GM18907 (cell line): ENCODE results near the gene MFSD6L.

Source experiments
- ATAC-seq: cut with Tn5 transposase; IDR thresholded peaks from one replicate; pipeline ENCODE4 v1.9.1; 2021; ENCODE audit warnings: mild to moderate bottlenecking, moderate library complexity; ENCODE audit not compliant: unreplicated experiment

Gene MFSD6L

GRCh38 chr17:8798846-8799569 is at the start of gene MFSD6L:
MFSD6L (minus strand) TSS chr17:8799365; CDS start chr17:8799120, 245 bp downstream.
- ATAC-seq, result no peak

- no peak for ATAC-seq
These were observed 48.7 kb upstream of the MFSD6L start for GRCh38 chr17:8847891-8848290.

GRCh38 chr17:8846768-8847211 is 47.6 kb upstream of the MFSD6L start:
- ATAC-seq, result no peak

- ATAC-seq, result no peak
These were observed 45.4 kb upstream of the MFSD6L start for GRCh38 chr17:8844229-8845218.

- ATAC-seq, result no peak
These were observed 44.2 kb upstream of the MFSD6L start for GRCh38 chr17:8843344-8843743.

- no peak for ATAC-seq
These were observed 42.7 kb upstream of the MFSD6L start for GRCh38 chr17:8841844-8842243.

- no peak for ATAC-seq
These were observed 40.3 kb upstream of the MFSD6L start for GRCh38 chr17:8839410-8839935.

- no peak for ATAC-seq
These were observed 39.5 kb upstream of the MFSD6L start for GRCh38 chr17:8838551-8839095.

GRCh38 chr17:8837563-8838075 is 38.5 kb upstream of the MFSD6L start:
- no peak for ATAC-seq

- no peak for ATAC-seq
These were observed 37.8 kb upstream of the MFSD6L start for GRCh38 chr17:8836821-8837562.

GRCh38 chr17:8835631-8836364 is 36.6 kb upstream of the MFSD6L start:
- no peak for ATAC-seq

- ATAC-seq, result no peak
These were observed 35.9 kb upstream of the MFSD6L start for GRCh38 chr17:8835106-8835505.

- ATAC-seq, result no peak
These were observed 33.7 kb upstream of the MFSD6L start for GRCh38 chr17:8832711-8833352.

GRCh38 chr17:8831234-8831849 is 32.2 kb upstream of the MFSD6L start:
- no peak for ATAC-seq

GRCh38 chr17:8830141-8830540 is 31.0 kb upstream of the MFSD6L start:
- no peak for ATAC-seq

- no peak for ATAC-seq
These were observed 30.1 kb upstream of the MFSD6L start for GRCh38 chr17:8829036-8829941.

- no peak for ATAC-seq
These were observed 29.3 kb upstream of the MFSD6L start for GRCh38 chr17:8828517-8828875.
